H1 (cell line): Measurements from ENCODE around the gene FADS2. TPM values are rescaled to one million over a fixed set of nuclear protein-coding genes. Genes with fewer than 3 reads are reported as not detected.

Source experiments
- CTCF ChIA-PET: fragments of 300-600 bp; sonication (Branson Sonifier 250); formaldehyde crosslinking; loops from one replicate; lab custom pipeline; 2021; ENCODE audit not compliant: partially characterized antibody; lab: Charles Lee
- POLR2A ChIA-PET: fragments of 300-600 bp; sonication (Branson Sonifier 250); formaldehyde crosslinking; loops from one replicate; lab custom pipeline; 2021; ENCODE audit warnings: inconsistent platforms; ENCODE audit not compliant: partially characterized antibody; lab: Charles Lee
- DNase-seq, 2 experiments: peaks; one replicate each; pipeline versions ENCODE4 v3.0.0 to v3.0.0-alpha.2; 2010 to 2022; ENCODE audit warnings: low spot score in 2 of 2, low read depth in 1 of 2, mixed read lengths in 1 of 2
- FAIRE-seq: peaks from 2 replicates; lab custom pipeline; 2011; peaks lifted over from hg19 to GRCh38; lab: Jason Lieb, UNC
- H2AFZ ChIP-seq: 2 replicates; pipeline ENCODE4 v1.8.1; 2012; ENCODE audit warnings: low read length, inconsistent platforms
- H2AK5ac ChIP-seq: 2 replicates; pipeline ENCODE4 v1.6.1; 2013; ENCODE audit warnings: low read depth, low read length
- H2BK120ac ChIP-seq: replicated peaks from 2 replicates; pipeline ENCODE3; 2013; ENCODE audit warnings: low read depth, low read length, inconsistent platforms
- H2BK12ac ChIP-seq: 2 replicates; pipeline ENCODE4 v1.6.1; 2013; ENCODE audit warnings: low read depth, low read length
- H2BK15ac ChIP-seq: 2 replicates; pipeline ENCODE4 v1.6.1; 2013; ENCODE audit warnings: low read length
- H2BK20ac ChIP-seq: 2 replicates; pipeline ENCODE4 v1.6.1; 2013; ENCODE audit warnings: low read length
- H2BK5ac ChIP-seq: 2 replicates; pipeline ENCODE4 v1.6.1; 2013; ENCODE audit warnings: low read depth, low read length
- H3K14ac ChIP-seq: 2 replicates; pipeline ENCODE4 v1.6.1; 2013; ENCODE audit warnings: inconsistent platforms; ENCODE audit not compliant: insufficient read length
- H3K18ac ChIP-seq: 2 replicates; pipeline ENCODE4 v1.6.1; 2013; ENCODE audit warnings: low read length; ENCODE audit errors: extremely low read depth
- H3K23ac ChIP-seq: 2 replicates; pipeline ENCODE4 v1.6.1; 2013; ENCODE audit warnings: inconsistent platforms; ENCODE audit not compliant: insufficient read length
- H3K23me2 ChIP-seq: 2 replicates; pipeline ENCODE4 v1.6.1; 2013; ENCODE audit warnings: low read depth, low read length
- H3K27ac ChIP-seq: 2 replicates; pipeline ENCODE4 v1.6.1; 2011; ENCODE audit warnings: low read depth, low read length, inconsistent platforms
- H3K27me3 ChIP-seq, 4 experiments: replicated peaks in 1 of 4; 1 replicate in 1 of 4; 2 replicates in 3 of 4; pipeline versions ENCODE4 v1.6.1 to v1.8.1; 2011 to 2013; ENCODE audit warnings: low read length in 3 of 4, mild to moderate bottlenecking in 3 of 4, inconsistent platforms in 2 of 4, mixed read lengths in 2 of 4, moderate library complexity in 1 of 4; ENCODE audit not compliant: control insufficient read depth in 3 of 4, insufficient read depth in 3 of 4; ENCODE audit errors: extremely low read depth in 1 of 4
- H3K36me3 ChIP-seq, 4 experiments: 2 replicates each; pipeline versions ENCODE4 v1.6.1 to v1.8.1; 2011 to 2013; ENCODE audit warnings: mild to moderate bottlenecking in 4 of 4, low read length in 3 of 4, moderate library complexity in 2 of 4, control low read depth in 1 of 4, inconsistent platforms in 1 of 4; ENCODE audit not compliant: insufficient read depth in 4 of 4, control insufficient read depth in 2 of 4
- H3K4ac ChIP-seq: replicated peaks from 2 replicates; pipeline ENCODE3; 2013; ENCODE audit warnings: low read length, low read depth, mixed read lengths, inconsistent platforms; ENCODE audit not compliant: insufficient read length
- H3K4me1 ChIP-seq, 4 experiments: replicated peaks in 1 of 4; 1 replicate in 1 of 4; 2 replicates in 3 of 4; pipeline versions ENCODE4 v1.6.1 to v1.8.1; 2011 to 2013; ENCODE audit warnings: low read length in 3 of 4, inconsistent platforms in 2 of 4, mixed read lengths in 1 of 4; ENCODE audit not compliant: insufficient read depth in 4 of 4, control insufficient read depth in 3 of 4
- H3K4me2 ChIP-seq, 2 experiments: 2 replicates each; pipeline versions ENCODE4 v1.6.1 to v1.8.1; 2011 to 2013; ENCODE audit warnings: low read depth in 2 of 2, low read length in 2 of 2, control low read depth in 1 of 2, inconsistent platforms in 1 of 2, mild to moderate bottlenecking in 1 of 2; ENCODE audit not compliant: insufficient read depth in 1 of 2
- H3K4me3 ChIP-seq, 4 experiments: fragments of 200-600, 300-600 bp in 1 of 4; sonication (generic), shearing (Covaris generic), sonication (Bioruptor Twin) in 1 of 4; 2 replicates each; pipeline versions ENCODE4 v1.5.1 to v1.8.1; 2011 to 2016; ENCODE audit warnings: low read length in 4 of 4, low read depth in 3 of 4, control low read depth in 2 of 4, inconsistent platforms in 2 of 4, mild to moderate bottlenecking in 2 of 4, mixed read lengths in 1 of 4, moderate library complexity in 1 of 4; ENCODE audit not compliant: insufficient read depth in 2 of 4; ENCODE audit errors: extremely low read depth in 1 of 4
- H3K56ac ChIP-seq: replicated peaks from 2 replicates; pipeline ENCODE3; 2013; ENCODE audit warnings: low read depth, mild to moderate bottlenecking, mixed read lengths, low read length, inconsistent platforms; ENCODE audit not compliant: insufficient read length
- H3K79me1 ChIP-seq: 2 replicates; pipeline ENCODE4 v1.6.1; 2013; ENCODE audit warnings: low read depth, low read length, control low read depth
- H3K79me2 ChIP-seq, 2 experiments: 2 replicates each; pipeline versions ENCODE4 v1.6.1 to v1.8.1; 2012 to 2013; ENCODE audit warnings: low read length in 2 of 2, mild to moderate bottlenecking in 2 of 2, inconsistent platforms in 1 of 2; ENCODE audit not compliant: insufficient read depth in 2 of 2, control insufficient read depth in 1 of 2
- H3K9ac ChIP-seq, 4 experiments: replicated peaks in 1 of 4; 1 replicate in 1 of 4; 2 replicates in 3 of 4; pipeline versions ENCODE4 v1.6.1 to v1.8.1; 2011 to 2013; ENCODE audit warnings: low read depth in 3 of 4, low read length in 3 of 4, control low read depth in 2 of 4, mild to moderate bottlenecking in 2 of 4, moderate library complexity in 2 of 4, inconsistent platforms in 1 of 4; ENCODE audit errors: extremely low read depth in 1 of 4
- H3K9me3 ChIP-seq, 2 experiments: 2 replicates each; pipeline versions ENCODE4 v1.6.1 to v1.8.1; 2012 to 2013; ENCODE audit warnings: mild to moderate bottlenecking in 2 of 2, moderate library complexity in 2 of 2, control low read depth in 1 of 2, inconsistent platforms in 1 of 2, low read depth in 1 of 2, low read length in 1 of 2, mixed read lengths in 1 of 2; ENCODE audit not compliant: insufficient read depth in 2 of 2
- H4K20me1 ChIP-seq, 2 experiments: replicated peaks in 1 of 2; 2 replicates each; pipeline versions ENCODE3 to v1.8.1; 2011 to 2013; ENCODE audit warnings: inconsistent platforms in 2 of 2, low read length in 2 of 2, mild to moderate bottlenecking in 1 of 2; ENCODE audit not compliant: insufficient read depth in 2 of 2, control insufficient read depth in 1 of 2
- H4K5ac ChIP-seq: 2 replicates; pipeline ENCODE4 v1.6.1; 2013; ENCODE audit warnings: low read length, low read depth, mixed read lengths, inconsistent platforms; ENCODE audit not compliant: insufficient read length
- H4K8ac ChIP-seq: 2 replicates; pipeline ENCODE4 v1.8.0; 2013; ENCODE audit warnings: mild to moderate bottlenecking, moderate library complexity, low read length, inconsistent platforms; ENCODE audit not compliant: insufficient read depth; ENCODE audit errors: extremely low read depth
- H4K91ac ChIP-seq: replicated peaks from 2 replicates; pipeline ENCODE3; 2013; ENCODE audit warnings: low read length, mixed read lengths, inconsistent platforms; ENCODE audit not compliant: insufficient read length
- CBX8 ChIP-seq: fragments of 300-800, 300-1000 bp; sonication (generic); IDR thresholded peaks from 2 replicates; pipeline ENCODE4 v1.7.1; 2016; ENCODE audit warnings: low read depth, low read length, borderline replicate concordance
- NANOG ChIP-seq: IDR thresholded peaks from 2 replicates; pipeline ENCODE4 v1.6.1; 2011; ENCODE audit warnings: low read length, low read depth, mild to moderate bottlenecking, inconsistent platforms; ENCODE audit not compliant: insufficient read depth, poor library complexity, severe bottlenecking
- POLR2A ChIP-seq, 2 experiments: IDR thresholded peaks; 1 replicate in 1 of 2; 2 replicates in 1 of 2; pipeline ENCODE4 v1.6.1; 2011; ENCODE audit warnings: low read depth in 2 of 2, low read length in 2 of 2, mild to moderate bottlenecking in 2 of 2; ENCODE audit errors: control extremely low read depth in 1 of 2
- SUZ12 ChIP-seq: fragments of 200-600 bp; sonication (generic); IDR thresholded peaks from 2 replicates; pipeline ENCODE4 v1.6.1; 2012; ENCODE audit warnings: mild to moderate bottlenecking, inconsistent platforms, low read length, moderate library complexity, mixed read lengths
- TBP ChIP-seq: IDR thresholded peaks from 2 replicates; pipeline ENCODE4 v1.6.1; 2011; ENCODE audit warnings: low read depth, low read length, improper control_type of control experiment
- WGBS, 2 experiments: shearing (Covaris generic) in 1 of 2; methylation state at CpG; one replicate each; pipeline versions ENCODE4 v1.1.6 to v1.1.7; 2013 to 2015; ENCODE audit warnings: low lambda C conversion rate in 2 of 2, mixed read lengths in 2 of 2, inconsistent platforms in 1 of 2, low coverage in 1 of 2, missing lambda C conversion rate in 1 of 2; ENCODE audit not compliant: insufficient replicate concordance in 2 of 2, insufficient coverage in 1 of 2, insufficient read length in 1 of 2; ENCODE audit errors: extremely low coverage in 1 of 2, missing lambda C conversion rate in 1 of 2; 5-methylcytosine and 5-hydroxymethylcytosine counted together
- polyA plus RNA-seq, 7 experiments: library from polyadenylated mRNA; depleted of rRNA in 3 of 7; stranded (reverse) in 5 of 7; unstranded in 2 of 7; fragments of >200 nt in 5 of 7; fragments of 200-250 nt in 2 of 7; gene quantifications; 1 replicate in 5 of 7; 2 replicates in 1 of 7; 4 replicates in 1 of 7; pipeline versions ENCODE4 v1.2.1 to v1.2.3, GENCODE V29; 2011 to 2013; ENCODE audit warnings: missing spikeins in 2 of 7, mixed read lengths in 2 of 7
- total RNA-seq: library from RNA; stranded (reverse); fragmentation: NEBNext Ultra II Directional; extraction: Animal tissue kit (Norgen Biotek cat#: 25700); gene quantifications from 2 replicates; pipeline ENCODE4 v1.2.1, GENCODE V29; 2021
- TF ChIP-seq, protein P1 (sequence below): IDR thresholded peaks from 2 replicates; pipeline ENCODE4 v1.6.1; 2012; ENCODE audit warnings: low read length, inconsistent platforms

Gene FADS2
- total and polyA plus RNA-seq, 2 of the 8 experiments (the other 6 are each of a cell fraction or from before 2014, with no cell fraction given): 499 to 701 TPM

DNA sequence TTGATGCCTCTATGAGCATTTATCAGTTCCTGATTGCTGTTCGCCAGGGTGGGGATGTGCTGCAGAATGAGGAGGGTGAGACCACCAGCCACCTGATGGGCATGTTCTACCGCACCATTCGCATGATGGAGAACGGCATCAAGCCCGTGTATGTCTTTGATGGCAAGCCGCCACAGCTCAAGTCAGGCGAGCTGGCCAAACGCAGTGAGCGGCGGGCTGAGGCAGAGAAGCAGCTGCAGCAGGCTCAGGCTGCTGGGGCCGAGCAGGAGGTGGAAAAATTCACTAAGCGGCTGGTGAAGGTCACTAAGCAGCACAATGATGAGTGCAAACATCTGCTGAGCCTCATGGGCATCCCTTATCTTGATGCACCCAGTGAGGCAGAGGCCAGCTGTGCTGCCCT lies 32.6 kb upstream of the FADS2 start:
- Histone ChIP-seq H3K4me1 (0 out of 7 replicates have a peak, but pooled peaks cover 0 to 2% (median 0%) of the 10 kb centered on the region in 4 experiments), H2BK20ac (no peak overlapping the region), H3K4me3 (no peak overlapping the region), H2BK15ac (no peak overlapping the region), H2AFZ (no peak overlapping the region), H3K4me2 (no peak overlapping the region), H2AK5ac (no peak overlapping the region), H3K79me2 (peaks cover 8 to 58% of the 10 kb centered on the region in 2 experiments), H2BK12ac (no peak overlapping the region), H2BK120ac (no peak overlapping the region), H3K56ac (no peak overlapping the region), H3K27me3 (no peaks in the 10 kb centered on the region), H3K14ac (no peak overlapping the region), H3K23me2 (peaks cover 2% of the 10 kb centered on the region; the same call in 1 of the 2 replicates), H4K8ac (no peak overlapping the region; the same call in 1 of the 2 replicates), H3K9me3 (no peaks in the 10 kb centered on the region), H4K5ac (no peak overlapping the region), H3K9ac (no peak overlapping the region), H4K91ac (no peak overlapping the region), H4K20me1 (peaks cover 2 to 8% of the 10 kb centered on the region in 2 experiments), H2BK5ac (no peak overlapping the region), H3K36me3 (peaks cover under 1 to 29% (median 19%) of the 10 kb centered on the region in 4 experiments; a peak in 7 of 8 replicates), H3K27ac (no peak overlapping the region), H3K18ac (no peak overlapping the region), H3K4ac (no peak overlapping the region), H3K23ac (no peak overlapping the region), H3K79me1 (no peaks in the 10 kb centered on the region; the same call in 1 of the 2 replicates)
- ChIA-PET POLR2A (interaction anchor here (0.8 to 20.9 kb wide), 11 partner anchors 8 to 170 kb away, joined by 3 to 354 read pairs (median 4); partner anchors contain the start of gene FADS1), CTCF (interaction anchor here (0.9 to 10.1 kb wide), 10 partner anchors 7 to 75 kb away, joined by 3 to 118 read pairs (median 15); partner anchors contain the start of genes FADS1 and FADS2)
- 91% methylated on average over 12 of the region's 12 CpGs; no CpG with 5 or more reads in 1 of the 2 experiments for WGBS, 2 experiments
- FAIRE-seq (no peak), DNase-seq (no peak)
- TF ChIP-seq CBX8: no peak
- TF ChIP-seq TBP: no peak
- TF ChIP-seq, protein P1, sequence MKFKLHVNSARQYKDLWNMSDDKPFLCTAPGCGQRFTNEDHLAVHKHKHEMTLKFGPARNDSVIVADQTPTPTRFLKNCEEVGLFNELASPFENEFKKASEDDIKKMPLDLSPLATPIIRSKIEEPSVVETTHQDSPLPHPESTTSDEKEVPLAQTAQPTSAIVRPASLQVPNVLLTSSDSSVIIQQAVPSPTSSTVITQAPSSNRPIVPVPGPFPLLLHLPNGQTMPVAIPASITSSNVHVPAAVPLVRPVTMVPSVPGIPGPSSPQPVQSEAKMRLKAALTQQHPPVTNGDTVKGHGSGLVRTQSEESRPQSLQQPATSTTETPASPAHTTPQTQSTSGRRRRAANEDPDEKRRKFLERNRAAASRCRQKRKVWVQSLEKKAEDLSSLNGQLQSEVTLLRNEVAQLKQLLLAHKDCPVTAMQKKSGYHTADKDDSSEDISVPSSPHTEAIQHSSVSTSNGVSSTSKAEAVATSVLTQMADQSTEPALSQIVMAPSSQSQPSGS: no peak
- no peak for TF ChIP-seq POLR2A (IDR thresholded peaks at IDR 0.05; ENCODE audit: control extremely low read depth in 1 of 2, low read depth in 2 of 2, low read length in 2 of 2)
- no peak for TF ChIP-seq NANOG
- no peak for TF ChIP-seq SUZ12
